ENCODE data around the gene OXCT2.
"Not testable (repeated sequence)": the region's sequence is repeated elsewhere in the genome, so short reads cannot be mapped to it uniquely, and the experiment has no call there.

The OXCT2 gene

DNA sequence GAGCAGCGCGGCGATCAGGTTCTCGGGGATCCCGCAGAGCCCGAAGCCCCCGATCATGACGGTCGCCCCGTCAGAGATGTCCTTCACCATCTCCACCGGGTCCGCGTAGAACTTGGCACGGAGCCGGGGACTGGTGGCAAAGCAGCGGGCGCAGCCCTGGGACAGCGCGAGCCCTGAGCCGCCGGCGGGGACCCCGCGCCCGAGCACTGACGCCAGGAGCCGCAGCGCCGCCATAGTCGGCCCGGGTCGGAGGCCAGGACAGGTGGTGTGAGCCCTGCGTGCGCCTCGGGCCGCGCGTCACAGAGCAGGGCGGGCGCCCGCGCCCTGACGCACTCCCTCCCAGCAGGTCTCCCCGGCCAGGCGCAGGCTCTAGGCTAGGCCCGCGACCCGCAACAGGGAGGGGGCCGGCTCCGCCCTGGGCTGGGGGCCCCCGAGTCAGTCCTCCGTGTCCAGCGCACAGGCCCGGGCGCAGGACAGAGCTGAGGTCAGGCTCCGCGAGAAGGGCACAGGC is at the start of gene OXCT2:
TSS of gene OXCT2 (minus strand) at position 327 of the 511 bp plus-strand sequence. CDS start at position 234, 93 bp downstream.
- H3K4me3 ChIP-seq; H3K4me1 ChIP-seq; intact Hi-C loops (cut with DNase I; ENCODE audit: low total_unique reads); H3K36me3 ChIP-seq; H3K27me3 ChIP-seq; H3K9me3 ChIP-seq; DNase-seq; H3K27ac ChIP-seq: not testable (repeated sequence)

- intact Hi-C loops (cut with DNase I; ENCODE audit: low total_unique reads) = loop anchor here (2.0 kb wide), 1 partner anchor 156 kb away; no protein-coding TSS in a partner anchor
- no peak for DNase-seq
- no peak overlapping the region for H3K4me3 ChIP-seq
- no peaks in the 10 kb centered on the region for H3K9me3 ChIP-seq
- no peak overlapping the region for H3K27ac ChIP-seq
- H3K4me1 ChIP-seq = no peaks in the 10 kb centered on the region
- TF ChIP-seq, protein P1, sequence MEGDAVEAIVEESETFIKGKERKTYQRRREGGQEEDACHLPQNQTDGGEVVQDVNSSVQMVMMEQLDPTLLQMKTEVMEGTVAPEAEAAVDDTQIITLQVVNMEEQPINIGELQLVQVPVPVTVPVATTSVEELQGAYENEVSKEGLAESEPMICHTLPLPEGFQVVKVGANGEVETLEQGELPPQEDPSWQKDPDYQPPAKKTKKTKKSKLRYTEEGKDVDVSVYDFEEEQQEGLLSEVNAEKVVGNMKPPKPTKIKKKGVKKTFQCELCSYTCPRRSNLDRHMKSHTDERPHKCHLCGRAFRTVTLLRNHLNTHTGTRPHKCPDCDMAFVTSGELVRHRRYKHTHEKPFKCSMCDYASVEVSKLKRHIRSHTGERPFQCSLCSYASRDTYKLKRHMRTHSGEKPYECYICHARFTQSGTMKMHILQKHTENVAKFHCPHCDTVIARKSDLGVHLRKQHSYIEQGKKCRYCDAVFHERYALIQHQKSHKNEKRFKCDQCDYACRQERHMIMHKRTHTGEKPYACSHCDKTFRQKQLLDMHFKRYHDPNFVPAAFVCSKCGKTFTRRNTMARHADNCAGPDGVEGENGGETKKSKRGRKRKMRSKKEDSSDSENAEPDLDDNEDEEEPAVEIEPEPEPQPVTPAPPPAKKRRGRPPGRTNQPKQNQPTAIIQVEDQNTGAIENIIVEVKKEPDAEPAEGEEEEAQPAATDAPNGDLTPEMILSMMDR (IDR thresholded peaks at IDR 0.05) = no peak
- peaks cover 0 to 28% of the 10 kb centered on the region in 2 donors for H3K27me3 ChIP-seq
- no peaks in the 10 kb centered on the region for H3K36me3 ChIP-seq
Observed at GRCh38 chr1:39819091-39819812, 48.1 kb upstream of the OXCT2 start.

GRCh38 chr1:39818482-39818881 is 47.3 kb upstream of the OXCT2 start:
- H3K9me3 ChIP-seq = no peaks in the 10 kb centered on the region
- no peaks in the 10 kb centered on the region for H3K4me1 ChIP-seq
- H3K4me3 ChIP-seq = no peak overlapping the region
- DNase-seq = no peak
- no peaks in the 10 kb centered on the region for H3K36me3 ChIP-seq
- intact Hi-C loops (cut with DNase I; ENCODE audit: low total_unique reads) = loop anchor here (2.0 kb wide), 1 partner anchor 156 kb away; no protein-coding TSS in a partner anchor
- TF ChIP-seq, protein P1 (IDR thresholded peaks at IDR 0.05) = no peak
- H3K27ac ChIP-seq = no peak overlapping the region
- peaks cover 0 to 36% of the 10 kb centered on the region in 2 donors for H3K27me3 ChIP-seq

- peaks cover 0 to 36% of the 10 kb centered on the region in 2 donors for H3K27me3 ChIP-seq
- H3K9me3 ChIP-seq; H3K27ac ChIP-seq; H3K4me1 ChIP-seq; intact Hi-C loops (cut with DNase I; ENCODE audit: low total_unique reads); H3K36me3 ChIP-seq; H3K4me3 ChIP-seq: not testable (repeated sequence)
- peak in 1 of 2 donors; percentile 34 for DNase-seq
Observed at GRCh38 chr1:39817091-39817932, 46.2 kb upstream of the OXCT2 start.

GRCh38 chr1:39816415-39817090 is 45.4 kb upstream of the OXCT2 start:
- Histone ChIP-seq H3K9me3 (no peaks in the 10 kb centered on the region), H3K27ac (no peak overlapping the region), H3K4me3 (no peak overlapping the region), H3K4me1 (no peaks in the 10 kb centered on the region), H3K27me3 (peaks cover 0 to 36% of the 10 kb centered on the region in 2 donors), H3K36me3 (no peaks in the 10 kb centered on the region)
- intact Hi-C loops (cut with DNase I; ENCODE audit: low total_unique reads) = no loop called here
- DNase-seq = peak; percentile 71 to 81
- TF ChIP-seq, protein P1 (IDR thresholded peaks at IDR 0.05) = peak; percentile 77 to 92

GRCh38 chr1:39812913-39813312 is 41.8 kb upstream of the OXCT2 start:
- no peaks in the 10 kb centered on the region for H3K36me3 ChIP-seq
- no peaks in the 10 kb centered on the region for H3K4me1 ChIP-seq
- TF ChIP-seq, protein P1 (IDR thresholded peaks at IDR 0.05) = no peak
- no peak overlapping the region for H3K4me3 ChIP-seq
- H3K9me3 ChIP-seq = no peaks in the 10 kb centered on the region
- no peak overlapping the region for H3K27ac ChIP-seq
- no peak for DNase-seq
- peaks cover 0 to 23% of the 10 kb centered on the region in 2 donors for H3K27me3 ChIP-seq
- intact Hi-C loops (cut with DNase I; ENCODE audit: low total_unique reads) = no loop called here
